ENCODE results near the gene ZNF799.
"Not testable (repeated sequence)": the region's sequence is repeated elsewhere in the genome, so short reads cannot be mapped to it uniquely, and the experiment has no call there.

ZNF799 gene

GRCh38 chr19:12365236-12366162 is 35.6 kb downstream of the ZNF799 start, which contains the start of gene ZNF442:
TSS of gene ZNF442 (minus strand) at chr19:12365683. CDS start at chr19:12363631, 2,052 bp downstream.
- no peaks in the 10 kb centered on the region for H3K9me3 ChIP-seq (ENCODE audit: insufficient read depth, low read length, severe bottlenecking)
- no peaks in the 10 kb centered on the region for H3K36me3 ChIP-seq (ENCODE audit: insufficient read depth, low read length)
- DNase-seq (peak; percentile 99), ATAC-seq (ENCODE audit: insufficient read depth, low read depth) (peak; percentile 96)
- H3K4me2 ChIP-seq (ENCODE audit: insufficient read depth, low read length) = peak within 1 kb of the TSS; percentile 80
- peaks cover 19% of the 10 kb centered on the region for H3K4me1 ChIP-seq (ENCODE audit: insufficient read depth, low read length)
- H3K9ac ChIP-seq (ENCODE audit: low read depth, low read length) = peak within 1 kb of the TSS; percentile 79
- peaks cover 2% of the 10 kb centered on the region for H3K79me2 ChIP-seq (ENCODE audit: insufficient read depth, low read length)
- H3K4me3 ChIP-seq (ENCODE audit: low read depth in 1 of 2, low read length in 2 of 2) = peak within 1 kb of the TSS; percentile 69 to 90
- no peaks in the 10 kb centered on the region for H3K27me3 ChIP-seq (ENCODE audit: insufficient read depth, low read length, poor library complexity)
- TF ChIP-seq CTCF (IDR thresholded peaks at IDR 0.05; ENCODE audit: borderline replicate concordance, extremely low read depth, low read length, poor library complexity, severe bottlenecking) (peak; percentile 44), EZH2 (IDR thresholded peaks at IDR 0.05; ENCODE audit: borderline replicate concordance, low read depth, low read length, severe bottlenecking) (no peak)
- H4K20me1 ChIP-seq (ENCODE audit: insufficient read depth, low read length) = no peaks in the 10 kb centered on the region
- H2AFZ ChIP-seq (ENCODE audit: low read depth, low read length) = peak within 1 kb of the TSS; percentile 85
- peak within 1 kb of the TSS; percentile 88 for H3K27ac ChIP-seq (ENCODE audit: low read length)

DNA sequence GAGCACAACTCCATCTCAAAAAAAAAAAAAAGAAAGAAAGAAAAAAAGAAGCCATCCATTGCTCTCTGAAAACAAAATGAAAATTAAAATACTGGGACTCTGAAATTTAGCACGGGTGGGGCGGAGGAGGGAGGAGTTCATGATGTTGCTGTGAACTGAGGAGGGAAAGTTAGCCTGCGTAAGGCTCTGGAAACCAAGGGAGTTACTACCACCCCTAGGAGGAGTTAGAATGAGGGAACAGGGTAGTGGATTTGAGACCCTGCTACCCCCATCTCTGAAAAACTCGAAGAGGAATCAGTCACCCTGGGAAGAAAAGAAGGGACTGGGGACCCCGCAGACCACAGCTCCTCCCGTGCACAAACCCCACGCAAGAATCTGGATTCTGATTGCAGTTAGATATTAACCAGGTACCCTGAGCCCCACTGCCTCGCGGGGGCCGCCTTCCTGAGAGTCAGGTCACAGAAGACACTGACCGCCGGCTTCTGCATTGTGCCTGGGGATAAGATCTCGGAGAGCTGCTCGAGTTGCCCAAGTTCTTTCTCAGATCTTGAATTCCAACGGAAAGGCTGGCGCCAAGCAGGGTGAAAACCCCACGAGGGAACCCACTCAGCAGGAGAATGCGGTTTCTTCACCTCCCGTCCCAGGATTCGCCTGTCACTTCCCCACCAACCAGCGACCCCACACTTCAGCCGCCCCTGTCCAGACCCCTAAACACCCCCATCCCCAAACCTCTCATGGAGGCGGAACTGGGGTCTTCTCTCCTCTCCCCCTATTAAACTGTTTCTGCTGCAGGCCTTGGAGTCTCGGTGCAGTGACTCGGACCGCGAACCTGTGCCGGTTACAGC is 36.5 kb downstream of the ZNF799 start:
- Histone ChIP-seq H3K4me2 (ENCODE audit: insufficient read depth, low read length) (peak overlapping the region; percentile 80), H3K27me3 (ENCODE audit: insufficient read depth, low read length, poor library complexity) (no peaks in the 10 kb centered on the region), H3K4me3 (ENCODE audit: low read depth in 1 of 2, low read length in 2 of 2) (peak overlapping the region; percentile 69 to 90), H4K20me1 (ENCODE audit: insufficient read depth, low read length) (no peaks in the 10 kb centered on the region), H3K79me2 (ENCODE audit: insufficient read depth, low read length) (peaks cover 2% of the 10 kb centered on the region), H3K4me1 (ENCODE audit: insufficient read depth, low read length) (peaks cover 19% of the 10 kb centered on the region), H3K36me3 (ENCODE audit: insufficient read depth, low read length) (no peaks in the 10 kb centered on the region), H2AFZ (ENCODE audit: low read depth, low read length) (peak overlapping the region; percentile 85), H3K9ac (ENCODE audit: low read depth, low read length) (peak overlapping the region; percentile 79), H3K9me3 (ENCODE audit: insufficient read depth, low read length, severe bottlenecking) (no peaks in the 10 kb centered on the region), H3K27ac (ENCODE audit: low read length) (peak overlapping the region; percentile 88)
- no peak for DNase-seq
- no peak for TF ChIP-seq EZH2 (IDR thresholded peaks at IDR 0.05; ENCODE audit: borderline replicate concordance, low read depth, low read length, severe bottlenecking)
- TF ChIP-seq CTCF (IDR thresholded peaks at IDR 0.05; ENCODE audit: borderline replicate concordance, extremely low read depth, low read length, poor library complexity, severe bottlenecking) = no peak
- no peak for ATAC-seq (ENCODE audit: insufficient read depth, low read depth)

- not testable (repeated sequence) for H2AFZ ChIP-seq (ENCODE audit: low read depth, low read length); H3K9me3 ChIP-seq (ENCODE audit: insufficient read depth, low read length, severe bottlenecking); H3K9ac ChIP-seq (ENCODE audit: low read depth, low read length); H4K20me1 ChIP-seq (ENCODE audit: insufficient read depth, low read length); H3K36me3 ChIP-seq (ENCODE audit: insufficient read depth, low read length); ATAC-seq (ENCODE audit: insufficient read depth, low read depth); DNase-seq; H3K79me2 ChIP-seq (ENCODE audit: insufficient read depth, low read length); H3K27ac ChIP-seq (ENCODE audit: low read length); H3K27me3 ChIP-seq (ENCODE audit: insufficient read depth, low read length, poor library complexity); H3K4me2 ChIP-seq (ENCODE audit: insufficient read depth, low read length); H3K4me3 ChIP-seq (ENCODE audit: low read depth in 1 of 2, low read length in 2 of 2)
- H3K4me1 ChIP-seq (ENCODE audit: insufficient read depth, low read length) = peaks cover 19% of the 10 kb centered on the region
Measured at GRCh38 chr19:12362236-12362635, 38.8 kb downstream of the ZNF799 start.

Data from DND-41 (cell line).